Measurements from ENCODE around the gene PLEKHM3. TPM values are rescaled to one million over a fixed set of nuclear protein-coding genes. Genes with fewer than 3 reads are reported as not detected.
A peak's percentile ranks its signal among the peaks of the same experiment; 100 is the strongest.

The PLEKHM3 gene
- total and polyA plus RNA-seq, 2 of the 13 experiments (the other 11 are each of a cell fraction or from before 2014, with no cell fraction given), result 4.5 to 4.7 TPM

DNA sequence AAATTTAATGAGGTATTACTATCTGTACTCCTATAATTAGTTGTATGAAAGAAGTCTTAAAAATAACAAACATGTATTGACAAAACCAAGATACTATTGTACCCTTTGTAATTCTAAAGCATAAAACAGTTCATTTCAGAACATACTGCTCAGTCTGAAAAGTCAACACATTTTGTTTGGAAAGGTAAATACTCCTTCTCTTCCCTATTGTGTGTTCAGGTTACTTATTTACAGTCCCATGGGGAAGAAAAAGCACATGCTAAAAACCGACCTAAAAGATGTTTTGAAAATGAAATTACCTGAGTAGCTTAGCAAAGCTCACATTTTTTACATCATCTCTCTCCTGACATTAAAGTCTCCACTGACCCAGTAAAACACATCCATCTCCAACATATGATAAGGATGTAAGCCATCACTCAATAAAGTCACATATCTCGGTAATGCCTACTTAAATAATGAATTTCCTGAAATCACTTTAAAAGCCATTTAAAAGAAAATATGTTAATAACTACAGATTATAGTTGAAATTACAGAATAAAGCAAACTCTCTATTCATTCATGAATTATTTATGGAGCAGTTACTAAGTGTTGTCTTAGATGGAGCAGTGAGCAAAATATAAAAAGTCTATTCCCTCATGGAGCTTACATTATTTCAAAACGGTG is 180.0 kb downstream of the PLEKHM3 start (continued):
- TF ChIP-seq, protein P1, sequence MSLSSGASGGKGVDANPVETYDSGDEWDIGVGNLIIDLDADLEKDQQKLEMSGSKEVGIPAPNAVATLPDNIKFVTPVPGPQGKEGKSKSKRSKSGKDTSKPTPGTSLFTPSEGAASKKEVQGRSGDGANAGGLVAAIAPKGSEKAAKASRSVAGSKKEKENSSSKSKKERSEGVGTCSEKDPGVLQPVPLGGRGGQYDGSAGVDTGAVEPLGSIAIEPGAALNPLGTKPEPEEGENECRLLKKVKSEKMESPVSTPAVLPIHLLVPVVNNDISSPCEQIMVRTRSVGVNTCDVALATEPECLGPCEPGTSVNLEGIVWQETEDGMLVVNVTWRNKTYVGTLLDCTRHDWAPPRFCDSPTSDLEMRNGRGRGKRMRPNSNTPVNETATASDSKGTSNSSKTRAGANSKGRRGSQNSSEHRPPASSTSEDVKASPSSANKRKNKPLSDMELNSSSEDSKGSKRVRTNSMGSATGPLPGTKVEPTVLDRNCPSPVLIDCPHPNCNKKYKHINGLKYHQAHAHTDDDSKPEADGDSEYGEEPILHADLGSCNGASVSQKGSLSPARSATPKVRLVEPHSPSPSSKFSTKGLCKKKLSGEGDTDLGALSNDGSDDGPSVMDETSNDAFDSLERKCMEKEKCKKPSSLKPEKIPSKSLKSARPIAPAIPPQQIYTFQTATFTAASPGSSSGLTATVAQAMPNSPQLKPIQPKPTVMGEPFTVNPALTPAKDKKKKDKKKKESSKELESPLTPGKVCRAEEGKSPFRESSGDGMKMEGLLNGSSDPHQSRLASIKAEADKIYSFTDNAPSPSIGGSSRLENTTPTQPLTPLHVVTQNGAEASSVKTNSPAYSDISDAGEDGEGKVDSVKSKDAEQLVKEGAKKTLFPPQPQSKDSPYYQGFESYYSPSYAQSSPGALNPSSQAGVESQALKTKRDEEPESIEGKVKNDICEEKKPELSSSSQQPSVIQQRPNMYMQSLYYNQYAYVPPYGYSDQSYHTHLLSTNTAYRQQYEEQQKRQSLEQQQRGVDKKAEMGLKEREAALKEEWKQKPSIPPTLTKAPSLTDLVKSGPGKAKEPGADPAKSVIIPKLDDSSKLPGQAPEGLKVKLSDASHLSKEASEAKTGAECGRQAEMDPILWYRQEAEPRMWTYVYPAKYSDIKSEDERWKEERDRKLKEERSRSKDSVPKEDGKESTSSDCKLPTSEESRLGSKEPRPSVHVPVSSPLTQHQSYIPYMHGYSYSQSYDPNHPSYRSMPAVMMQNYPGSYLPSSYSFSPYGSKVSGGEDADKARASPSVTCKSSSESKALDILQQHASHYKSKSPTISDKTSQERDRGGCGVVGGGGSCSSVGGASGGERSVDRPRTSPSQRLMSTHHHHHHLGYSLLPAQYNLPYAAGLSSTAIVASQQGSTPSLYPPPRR (CRISPR knock-in tag; IDR thresholded peaks at IDR 0.05; ENCODE audit: borderline replicate concordance), result peak; percentile 92
- no peak for TF ChIP-seq ZNF34 (CRISPR knock-in tag; IDR thresholded peaks at IDR 0.05; ENCODE audit: borderline replicate concordance)
- peak; percentile 27; the same call in 1 of the 2 replicates for TF ChIP-seq POLR2AphosphoS5 (IDR thresholded peaks at IDR 0.05; ENCODE audit: low read depth, low read length)
- no peak for TF ChIP-seq ZEB1 (IDR thresholded peaks at IDR 0.05; ENCODE audit: insufficient replicate concordance, low read depth)
- TF ChIP-seq SMARCC2 (IDR thresholded peaks at IDR 0.05), result peak; percentile 76
- TF ChIP-seq, protein P2, sequence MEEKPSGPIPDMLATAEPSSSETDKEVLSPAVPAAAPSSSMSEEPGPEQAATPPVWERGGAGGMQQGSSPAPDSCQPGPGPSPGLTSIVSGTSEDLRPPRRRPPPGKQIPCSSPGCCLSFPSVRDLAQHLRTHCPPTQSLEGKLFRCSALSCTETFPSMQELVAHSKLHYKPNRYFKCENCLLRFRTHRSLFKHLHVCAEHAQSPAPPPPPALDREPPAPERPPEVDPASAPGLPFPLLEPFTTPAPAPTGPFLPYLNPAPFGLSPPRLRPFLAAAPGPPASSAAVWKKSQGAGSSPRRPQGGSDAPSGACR (CRISPR knock-in tag; IDR thresholded peaks at IDR 0.05), result no peak; the same call in 1 of the 2 replicates
- TF ChIP-seq, protein P3, sequence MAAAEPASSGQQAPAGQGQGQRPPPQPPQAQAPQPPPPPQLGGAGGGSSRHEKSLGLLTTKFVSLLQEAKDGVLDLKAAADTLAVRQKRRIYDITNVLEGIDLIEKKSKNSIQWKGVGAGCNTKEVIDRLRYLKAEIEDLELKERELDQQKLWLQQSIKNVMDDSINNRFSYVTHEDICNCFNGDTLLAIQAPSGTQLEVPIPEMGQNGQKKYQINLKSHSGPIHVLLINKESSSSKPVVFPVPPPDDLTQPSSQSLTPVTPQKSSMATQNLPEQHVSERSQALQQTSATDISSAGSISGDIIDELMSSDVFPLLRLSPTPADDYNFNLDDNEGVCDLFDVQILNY (CRISPR knock-in tag; conservative IDR thresholded peaks at IDR 0.05), result no peak
- peak; percentile 99 for TF ChIP-seq FOXA1 (IDR thresholded peaks at IDR 0.05)
- TF ChIP-seq FOXA1 (CRISPR knock-in tag; IDR thresholded peaks at IDR 0.05), result peak; percentile 99
- TF ChIP-seq NR2F6 (IDR thresholded peaks at IDR 0.05), result peak; percentile 84
- TF ChIP-seq NR2F6 (CRISPR knock-in tag; IDR thresholded peaks at IDR 0.05), result peak; percentile 91
- no peak for TF ChIP-seq TBL1XR1 (IDR thresholded peaks at IDR 0.05; ENCODE audit: borderline replicate concordance, low read length, partially characterized antibody)
- TF ChIP-seq ZNF18 (CRISPR knock-in tag; IDR thresholded peaks at IDR 0.05; ENCODE audit: insufficient replicate concordance), result peak; percentile 48
- TF ChIP-seq BRCA1 (CRISPR knock-in tag; IDR thresholded peaks at IDR 0.05), result no peak
- no peak for TF ChIP-seq RBM39 (IDR thresholded peaks at IDR 0.05; ENCODE audit: low read depth, low read length, poor library complexity, severe bottlenecking)
- peak; percentile 88 for TF ChIP-seq RARA (CRISPR knock-in tag; IDR thresholded peaks at IDR 0.05)
- peak; percentile 76 for TF ChIP-seq MNT (IDR thresholded peaks at IDR 0.05)
- TF ChIP-seq ERF (CRISPR knock-in tag; IDR thresholded peaks at IDR 0.05), result peak; percentile 66
- TF ChIP-seq SP5 (CRISPR knock-in tag; IDR thresholded peaks at IDR 0.05; ENCODE audit: borderline replicate concordance, low read depth), result peak; percentile 73
- peak; percentile 73 for TF ChIP-seq HNF4A (CRISPR knock-in tag; IDR thresholded peaks at IDR 0.05)
- TF ChIP-seq EP300 (IDR thresholded peaks at IDR 0.05; ENCODE audit: low read depth in 2 of 2, low read length in 2 of 2), result peak in 1 of 2 experiments; percentile 98; a peak in 2 of 4 replicates
- peak; percentile 52; the same call in 1 of the 2 replicates for TF ChIP-seq EP300 (CRISPR knock-in tag; IDR thresholded peaks at IDR 0.05; ENCODE audit: borderline replicate concordance)

Data from HepG2 (cell line).